ENCODE data around the gene TWNK. TPM values are rescaled to one million over a fixed set of nuclear protein-coding genes. Genes with fewer than 3 reads are reported as not detected.
"Not testable (repeated sequence)": the region's sequence is repeated elsewhere in the genome, so short reads cannot be mapped to it uniquely, and the experiment has no call there.

The TWNK gene
- total and polyA plus RNA-seq, 2 donors (not counting 3 experiments of a cell fraction or from before 2014, with no cell fraction given) = 5.6 to 10.9 TPM

DNA sequence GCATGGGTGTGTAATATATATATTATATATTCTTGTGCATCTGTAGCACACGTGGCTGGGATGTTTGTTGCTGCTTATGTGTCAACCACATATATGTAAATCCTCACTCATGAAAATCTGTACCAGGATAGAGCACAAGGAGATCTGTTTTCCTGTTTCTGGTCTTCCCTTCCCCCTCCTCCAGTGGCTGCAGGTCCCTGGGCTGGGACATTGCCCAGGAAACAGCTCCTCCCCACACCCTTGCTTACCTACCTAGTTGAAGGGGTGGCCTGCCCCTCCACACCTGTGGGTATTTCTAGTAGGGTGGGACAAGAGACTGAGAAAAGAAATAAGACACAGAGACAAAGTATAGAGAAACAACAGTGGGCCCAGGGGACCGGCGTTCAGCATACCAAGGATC lies 45.9 kb downstream of the TWNK start:
- Histone ChIP-seq H4K20me1 (replicated peaks; ENCODE audit: control insufficient read depth, extremely low read depth, insufficient read depth, low read length) (no peaks in the 10 kb centered on the region), H3K9me3 (replicated peaks; ENCODE audit: control insufficient read depth, insufficient read depth, low read length) (no peaks in the 10 kb centered on the region), H3K79me2 (ENCODE audit: control insufficient read depth, insufficient read depth, low read length) (peaks cover 11% of the 10 kb centered on the region), H3K4me2 (ENCODE audit: insufficient read depth, low read length) (peak overlapping the region; percentile 66), H3K36me3 (ENCODE audit: control insufficient read depth in 2 of 2, extremely low read depth in 1 of 2, insufficient read depth in 2 of 2, low read length in 2 of 2) (peaks cover 18 to 31% of the 10 kb centered on the region in 2 experiments), H3K9me1 (replicated peaks; ENCODE audit: control insufficient read depth, extremely low read depth, insufficient read depth, low read length) (no peaks in the 10 kb centered on the region), H3K4me3 (replicated peaks in 1 of 3; ENCODE audit: insufficient read depth in 1 of 3, low read depth in 1 of 3, low read length in 3 of 3) (peak overlapping the region in 2 of 3 experiments; percentile 71 to 77), H3K27ac (ENCODE audit: insufficient read depth, low read depth, low read length) (peak overlapping the region; percentile 91), H3K9ac (replicated peaks; ENCODE audit: extremely low read depth, insufficient read depth, low read length) (no peak overlapping the region), H2AFZ (ENCODE audit: low read depth, low read length) (no peak overlapping the region), H3K4me1 (ENCODE audit: control insufficient read depth, extremely low read depth, insufficient read depth, low read length) (peaks cover 16% of the 10 kb centered on the region), H3K27me3 (ENCODE audit: control insufficient read depth in 2 of 2, insufficient read depth in 2 of 2, low read length in 2 of 2) (peaks cover 0 to 8% of the 10 kb centered on the region in 2 experiments)
- TF ChIP-seq MYC (IDR thresholded peaks at IDR 0.05; ENCODE audit: low read depth, low read length) (no peak), JUN (IDR thresholded peaks at IDR 0.05; ENCODE audit: borderline replicate concordance, insufficient read depth, insufficient read length, low read depth) (no peak)
- CTCF ChIA-PET = interaction anchor here (1.0 to 6.3 kb wide), 3 partner anchors 8 to 17 kb away, joined by 4 to 74 read pairs (median 66); no protein-coding TSS in a partner anchor
- FAIRE-seq (no peak), DNase-seq (ENCODE audit: low read depth, low spot score) (no peak)
- dilution Hi-C loops (cut with MboI; ENCODE audit: extremely low pct_ligation_motif_present, low sequenced_read_pairs) = no loop called here
- POLR2A ChIA-PET = no interaction called here
- BruUV-seq (replicated peaks) = no TSS peak
- intact Hi-C loops (cut with micrococcal nuclease) = loop anchor here (2.0 to 5.0 kb wide), 2 partner anchors 14 to 34 kb away; no protein-coding TSS in a partner anchor

DNA sequence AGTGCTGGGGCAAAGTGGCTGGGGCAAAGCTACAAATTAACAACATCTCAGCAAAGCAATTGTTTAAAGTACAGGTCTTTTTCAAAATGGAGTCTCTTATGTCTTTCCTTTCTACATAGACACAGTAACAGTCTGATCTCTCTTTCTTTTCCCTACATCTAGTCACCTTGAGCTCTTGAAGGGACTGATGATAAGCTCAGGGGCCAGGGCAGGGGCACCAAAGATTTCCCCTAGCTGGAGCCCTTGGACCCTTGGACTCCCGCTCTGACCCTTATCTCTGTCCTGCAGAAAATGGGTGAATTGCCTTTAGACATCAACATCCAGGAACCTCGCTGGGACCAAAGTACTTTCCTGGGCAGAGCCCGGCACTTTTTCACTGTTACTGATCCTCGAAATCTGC lies 47.1 kb downstream of the TWNK start:
- H2AFZ ChIP-seq (ENCODE audit: low read depth, low read length); DNase-seq (ENCODE audit: low read depth, low spot score); H3K27me3 ChIP-seq (ENCODE audit: control insufficient read depth in 2 of 2, insufficient read depth in 2 of 2, low read length in 2 of 2); H3K4me2 ChIP-seq (ENCODE audit: insufficient read depth, low read length); H3K9me3 ChIP-seq (replicated peaks; ENCODE audit: control insufficient read depth, insufficient read depth, low read length); H3K4me3 ChIP-seq (replicated peaks in 1 of 3; ENCODE audit: insufficient read depth in 1 of 3, low read depth in 1 of 3, low read length in 3 of 3); BruUV-seq (replicated peaks); FAIRE-seq; H3K9me1 ChIP-seq (replicated peaks; ENCODE audit: control insufficient read depth, extremely low read depth, insufficient read depth, low read length); dilution Hi-C loops (cut with MboI; ENCODE audit: extremely low pct_ligation_motif_present, low sequenced_read_pairs); H3K9ac ChIP-seq (replicated peaks; ENCODE audit: extremely low read depth, insufficient read depth, low read length); POLR2A ChIA-PET; H4K20me1 ChIP-seq (replicated peaks; ENCODE audit: control insufficient read depth, extremely low read depth, insufficient read depth, low read length); H3K27ac ChIP-seq (ENCODE audit: insufficient read depth, low read depth, low read length): not testable (repeated sequence)
- Histone ChIP-seq H3K79me2 (ENCODE audit: control insufficient read depth, insufficient read depth, low read length) (peaks cover 11% of the 10 kb centered on the region), H3K4me1 (ENCODE audit: control insufficient read depth, extremely low read depth, insufficient read depth, low read length) (peaks cover 16% of the 10 kb centered on the region), H3K36me3 (ENCODE audit: control insufficient read depth in 2 of 2, extremely low read depth in 1 of 2, insufficient read depth in 2 of 2, low read length in 2 of 2) (peaks cover 18 to 40% of the 10 kb centered on the region in 2 experiments)
- intact Hi-C loops (cut with micrococcal nuclease) = loop anchor here (5.0 kb wide), 1 partner anchor 33 kb away; no protein-coding TSS in a partner anchor
- CTCF ChIA-PET = interaction anchor here (0.8 to 9.9 kb wide), 6 partner anchors 8 to 61 kb away, joined by 3 to 104 read pairs (median 4); no protein-coding TSS in a partner anchor
